ENCODE measurements around the gene DSCAML1. TPM values are rescaled to one million over a fixed set of nuclear protein-coding genes. Genes with fewer than 3 reads are reported as not detected.

DSCAML1 gene
- total and polyA plus RNA-seq, 2 of the 8 experiments (the other 6 are each of a cell fraction or from before 2014, with no cell fraction given) = 0.19 to 0.24 TPM

DNA sequence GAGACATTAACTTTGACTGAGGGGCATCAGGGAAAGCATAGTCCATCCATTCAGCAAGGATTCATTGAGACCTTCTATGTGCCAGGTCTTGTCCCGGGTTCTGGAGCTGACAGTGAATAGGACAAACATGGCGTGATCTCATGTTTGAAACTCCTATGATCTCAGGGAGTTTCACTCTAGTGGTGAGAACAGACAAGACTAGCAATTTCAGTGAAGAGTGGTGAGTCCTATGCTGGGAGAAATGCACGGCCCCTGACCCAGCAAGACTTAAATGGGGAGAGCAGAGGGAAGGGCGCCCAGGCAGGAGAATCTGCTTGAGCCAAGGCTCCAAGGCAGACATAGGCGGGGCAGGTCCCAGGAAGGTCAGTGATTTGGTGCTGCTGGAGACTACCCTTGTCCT, 313.6 kb downstream of the DSCAML1 start:
- H2AFZ ChIP-seq (ENCODE audit: low read length) = no peak overlapping the region
- H3K4ac ChIP-seq (replicated peaks; ENCODE audit: insufficient read length, low read depth, low read length) = no peak overlapping the region
- no peak overlapping the region for H2BK20ac ChIP-seq (ENCODE audit: low read length)
- WGBS, 2 experiments (ENCODE audit: extremely low coverage in 1 of 2, insufficient coverage in 1 of 2, insufficient read length in 1 of 2, insufficient replicate concordance in 2 of 2, low coverage in 1 of 2, low lambda C conversion rate in 2 of 2, missing lambda C conversion rate in 1 of 2) = 79% methylated on average over 5 of the region's 5 CpGs; no CpG with 5 or more reads in 1 of the 2 experiments
- no peaks in the 10 kb centered on the region for H3K36me3 ChIP-seq (ENCODE audit: control insufficient read depth in 2 of 4, insufficient read depth in 4 of 4, low read length in 3 of 4)
- H3K27ac ChIP-seq (ENCODE audit: low read depth, low read length) = no peak overlapping the region
- H2AK5ac ChIP-seq (ENCODE audit: low read depth, low read length) = no peak overlapping the region
- H3K23ac ChIP-seq (ENCODE audit: insufficient read length) = no peak overlapping the region
- H2BK5ac ChIP-seq (ENCODE audit: low read depth, low read length) = no peak overlapping the region
- H4K20me1 ChIP-seq (replicated peaks in 1 of 2; ENCODE audit: control insufficient read depth in 1 of 2, insufficient read depth in 2 of 2, low read length in 2 of 2) = no peaks in the 10 kb centered on the region
- no peak overlapping the region for H3K4me3 ChIP-seq (ENCODE audit: extremely low read depth in 1 of 4, insufficient read depth in 2 of 4, low read depth in 3 of 4, low read length in 4 of 4)
- no peak for DNase-seq (ENCODE audit: low read depth in 1 of 2, low spot score in 2 of 2)
- no peak overlapping the region for H3K56ac ChIP-seq (replicated peaks; ENCODE audit: insufficient read length, low read depth, low read length)
- no peak overlapping the region for H4K5ac ChIP-seq (ENCODE audit: insufficient read length, low read depth, low read length)
- no peak overlapping the region for H3K9ac ChIP-seq (replicated peaks in 1 of 4; ENCODE audit: extremely low read depth in 1 of 4, low read depth in 3 of 4, low read length in 3 of 4)
- 0 out of 2 replicates have a peak overlapping the region, but pooled peaks have one; percentile 29 for H2BK15ac ChIP-seq (ENCODE audit: low read length)
- FAIRE-seq = no peak
- H3K14ac ChIP-seq (ENCODE audit: insufficient read length) = no peak overlapping the region
- no peak overlapping the region for H4K91ac ChIP-seq (replicated peaks; ENCODE audit: insufficient read length, low read length)
- no peaks in the 10 kb centered on the region for H3K79me2 ChIP-seq (ENCODE audit: control insufficient read depth in 1 of 2, insufficient read depth in 2 of 2, low read length in 2 of 2)
- H2BK12ac ChIP-seq (ENCODE audit: low read depth, low read length) = 0 out of 2 replicates have a peak overlapping the region, but pooled peaks have one; percentile 35
- no peaks in the 10 kb centered on the region; the same call in 1 of the 2 replicates for H3K79me1 ChIP-seq (ENCODE audit: low read depth, low read length)
- H3K23me2 ChIP-seq (ENCODE audit: low read depth, low read length) = peaks cover 4% of the 10 kb centered on the region; the same call in 1 of the 2 replicates
- no peak overlapping the region for H4K8ac ChIP-seq (ENCODE audit: extremely low read depth, insufficient read depth, low read length)
- H3K4me1 ChIP-seq (replicated peaks in 1 of 4; ENCODE audit: control insufficient read depth in 3 of 4, insufficient read depth in 4 of 4, low read length in 3 of 4) = peaks cover 5 to 18% (median 10%) of the 10 kb centered on the region in 4 experiments
- CTCF ChIA-PET (ENCODE audit: partially characterized antibody) = interaction anchor here (1.4 to 5.3 kb wide), 3 partner anchors 40 to 324 kb away, joined by 4 to 29 read pairs (median 10); no protein-coding TSS in a partner anchor
- H3K4me2 ChIP-seq (ENCODE audit: insufficient read depth in 1 of 2, low read depth in 2 of 2, low read length in 2 of 2) = no peak overlapping the region
- H3K9me3 ChIP-seq (ENCODE audit: insufficient read depth in 2 of 2, low read depth in 1 of 2, low read length in 1 of 2) = no peaks in the 10 kb centered on the region
- no peak overlapping the region for H2BK120ac ChIP-seq (replicated peaks; ENCODE audit: low read depth, low read length)
- H3K27me3 ChIP-seq (replicated peaks in 1 of 4; ENCODE audit: control insufficient read depth in 3 of 4, extremely low read depth in 1 of 4, insufficient read depth in 3 of 4, low read length in 3 of 4) = no peaks in the 10 kb centered on the region; a peak in 1 of 7 replicates
- no peak overlapping the region for H3K18ac ChIP-seq (ENCODE audit: extremely low read depth, low read length)
- POLR2A ChIA-PET (ENCODE audit: partially characterized antibody) = no interaction called here
- TF ChIP-seq EZH2 (IDR thresholded peaks at IDR 0.05; ENCODE audit: low read depth, low read length, severe bottlenecking) (no peak), ZNF274 (IDR thresholded peaks at IDR 0.05; ENCODE audit: borderline replicate concordance, extremely low read depth, low read length) (no peak), ASH2L (IDR thresholded peaks at IDR 0.05; ENCODE audit: low read length) (no peak)

Measured in H1 (cell line).